ENCODE data around the gene SRGAP2B. TPM values are rescaled to one million over a fixed set of nuclear protein-coding genes. Genes with fewer than 3 reads are reported as not detected.
"Not testable (repeated sequence)": the region's sequence is repeated elsewhere in the genome, so short reads cannot be mapped to it uniquely, and the experiment has no call there.

The SRGAP2B gene
- total RNA-seq: 10 to 100 TPM; 11.9 to 21.3 (median 18.2) TPM
- 10.6 TPM for total RNA-seq (2013)

- H3K27me3 Mint-ChIP-seq (ENCODE audit: low read depth in 2 of 2); H3K9me3 ChIP-seq (ENCODE audit: control insufficient read depth, insufficient read depth, low read length); H3K9me3 Mint-ChIP-seq; H3K4me1 ChIP-seq (ENCODE audit: control insufficient read depth, insufficient read depth, low read length); H3K36me3 Mint-ChIP-seq; H3K27me3 ChIP-seq (ENCODE audit: control insufficient read depth, insufficient read depth, low read length); H3K27ac Mint-ChIP-seq; intact Hi-C loops (cut with micrococcal nuclease); DNase-seq; H3K4me1 Mint-ChIP-seq; H3K27ac ChIP-seq (ENCODE audit: low read length); H3K36me3 ChIP-seq (ENCODE audit: control insufficient read depth, insufficient read depth, low read length); H3K4me3 Mint-ChIP-seq: not testable (repeated sequence)
- H3K4me3 ChIP-seq (ENCODE audit: low read length): peak within 1 kb of the TSS; percentile 42
- peak; percentile 78 to 92 (median 81) for ATAC-seq
- no CpG with 5 or more reads among the region's 47 CpGs for WGBS (ENCODE audit: insufficient coverage)
These were observed at the start of gene SRGAP2B, which contains the start of gene FAM72D for GRCh38 chr1:145095284-145096057. Gene SRGAP2B, minus strand, starts transcription at chr1:145095328. Its CDS starts 2,427 bp downstream, at chr1:145092901. Gene FAM72D, plus strand, starts transcription at chr1:145095974. Its CDS starts 874 bp downstream, at chr1:145096848.

GRCh38 chr1:145144264-145144913 is 49.3 kb upstream of the SRGAP2B start:
- H3K27ac ChIP-seq (ENCODE audit: low read length); H3K4me3 ChIP-seq (ENCODE audit: low read length); H3K27me3 ChIP-seq (ENCODE audit: control insufficient read depth, insufficient read depth, low read length); H3K27ac Mint-ChIP-seq; H3K9me3 ChIP-seq (ENCODE audit: control insufficient read depth, insufficient read depth, low read length); H3K4me1 ChIP-seq (ENCODE audit: control insufficient read depth, insufficient read depth, low read length); H3K36me3 ChIP-seq (ENCODE audit: control insufficient read depth, insufficient read depth, low read length); H3K36me3 Mint-ChIP-seq; H3K4me1 Mint-ChIP-seq; intact Hi-C loops (cut with micrococcal nuclease); DNase-seq; H3K4me3 Mint-ChIP-seq; H3K9me3 Mint-ChIP-seq; H3K27me3 Mint-ChIP-seq (ENCODE audit: low read depth in 2 of 2): not testable (repeated sequence)
- WGBS (ENCODE audit: insufficient coverage): no CpG with 5 or more reads among the region's 3 CpGs
- ATAC-seq: peak in 1 of 3 donors; percentile 11

- ATAC-seq; H3K4me1 Mint-ChIP-seq; H3K4me3 ChIP-seq (ENCODE audit: low read length); H3K27me3 ChIP-seq (ENCODE audit: control insufficient read depth, insufficient read depth, low read length); H3K36me3 ChIP-seq (ENCODE audit: control insufficient read depth, insufficient read depth, low read length); DNase-seq; H3K9me3 ChIP-seq (ENCODE audit: control insufficient read depth, insufficient read depth, low read length); H3K9me3 Mint-ChIP-seq; H3K27ac ChIP-seq (ENCODE audit: low read length); H3K27ac Mint-ChIP-seq; H3K4me1 ChIP-seq (ENCODE audit: control insufficient read depth, insufficient read depth, low read length); intact Hi-C loops (cut with micrococcal nuclease); H3K36me3 Mint-ChIP-seq; H3K27me3 Mint-ChIP-seq (ENCODE audit: low read depth in 2 of 2); H3K4me3 Mint-ChIP-seq: not testable (repeated sequence)
- WGBS (ENCODE audit: insufficient coverage): no CpG with 5 or more reads among the region's 2 CpGs
These were observed 45.4 kb upstream of the SRGAP2B start for GRCh38 chr1:145140549-145140948.

- H3K9me3 Mint-ChIP-seq; H3K36me3 ChIP-seq (ENCODE audit: control insufficient read depth, insufficient read depth, low read length); H3K27me3 Mint-ChIP-seq (ENCODE audit: low read depth in 2 of 2); H3K27me3 ChIP-seq (ENCODE audit: control insufficient read depth, insufficient read depth, low read length); H3K4me1 ChIP-seq (ENCODE audit: control insufficient read depth, insufficient read depth, low read length); H3K4me1 Mint-ChIP-seq; DNase-seq; H3K27ac Mint-ChIP-seq; H3K36me3 Mint-ChIP-seq; H3K9me3 ChIP-seq (ENCODE audit: control insufficient read depth, insufficient read depth, low read length); H3K4me3 ChIP-seq (ENCODE audit: low read length); H3K4me3 Mint-ChIP-seq; intact Hi-C loops (cut with micrococcal nuclease); ATAC-seq; H3K27ac ChIP-seq (ENCODE audit: low read length): not testable (repeated sequence)
- WGBS (ENCODE audit: insufficient coverage): no CpG with 5 or more reads among the region's 1 CpG
These were observed 39.3 kb upstream of the SRGAP2B start for GRCh38 chr1:145134476-145134875.

GRCh38 chr1:145128697-145129469 is 33.8 kb upstream of the SRGAP2B start:
- H3K36me3 Mint-ChIP-seq; H3K9me3 ChIP-seq (ENCODE audit: control insufficient read depth, insufficient read depth, low read length); H3K4me1 Mint-ChIP-seq; H3K27ac Mint-ChIP-seq; H3K9me3 Mint-ChIP-seq; H3K36me3 ChIP-seq (ENCODE audit: control insufficient read depth, insufficient read depth, low read length); intact Hi-C loops (cut with micrococcal nuclease); ATAC-seq; H3K27me3 ChIP-seq (ENCODE audit: control insufficient read depth, insufficient read depth, low read length); DNase-seq; H3K4me3 ChIP-seq (ENCODE audit: low read length); H3K4me3 Mint-ChIP-seq; H3K4me1 ChIP-seq (ENCODE audit: control insufficient read depth, insufficient read depth, low read length); H3K27ac ChIP-seq (ENCODE audit: low read length); H3K27me3 Mint-ChIP-seq (ENCODE audit: low read depth in 2 of 2): not testable (repeated sequence)
- 69% methylated on average over 11 of the region's 14 CpGs for WGBS (ENCODE audit: insufficient coverage)

GRCh38 chr1:145127144-145127543 is 32.0 kb upstream of the SRGAP2B start:
- H3K27me3 ChIP-seq (ENCODE audit: control insufficient read depth, insufficient read depth, low read length); H3K36me3 Mint-ChIP-seq; H3K9me3 ChIP-seq (ENCODE audit: control insufficient read depth, insufficient read depth, low read length); H3K4me1 ChIP-seq (ENCODE audit: control insufficient read depth, insufficient read depth, low read length); DNase-seq; H3K4me1 Mint-ChIP-seq; H3K27me3 Mint-ChIP-seq (ENCODE audit: low read depth in 2 of 2); H3K4me3 ChIP-seq (ENCODE audit: low read length); H3K27ac ChIP-seq (ENCODE audit: low read length); H3K9me3 Mint-ChIP-seq; H3K36me3 ChIP-seq (ENCODE audit: control insufficient read depth, insufficient read depth, low read length); ATAC-seq; H3K4me3 Mint-ChIP-seq; H3K27ac Mint-ChIP-seq; intact Hi-C loops (cut with micrococcal nuclease): not testable (repeated sequence)

- H3K4me3 Mint-ChIP-seq; H3K27ac Mint-ChIP-seq; H3K4me1 Mint-ChIP-seq; H3K4me3 ChIP-seq (ENCODE audit: low read length); H3K27me3 Mint-ChIP-seq (ENCODE audit: low read depth in 2 of 2); H3K4me1 ChIP-seq (ENCODE audit: control insufficient read depth, insufficient read depth, low read length); H3K36me3 Mint-ChIP-seq; ATAC-seq; H3K27me3 ChIP-seq (ENCODE audit: control insufficient read depth, insufficient read depth, low read length); intact Hi-C loops (cut with micrococcal nuclease); H3K9me3 ChIP-seq (ENCODE audit: control insufficient read depth, insufficient read depth, low read length); H3K9me3 Mint-ChIP-seq; DNase-seq; H3K36me3 ChIP-seq (ENCODE audit: control insufficient read depth, insufficient read depth, low read length); H3K27ac ChIP-seq (ENCODE audit: low read length): not testable (repeated sequence)
- no CpG with 5 or more reads among the region's 1 CpG for whole genome bisulfite sequencing (ENCODE audit: insufficient coverage)
These were observed 30.0 kb upstream of the SRGAP2B start for GRCh38 chr1:145125112-145125511.
